H1 (cell line): ENCODE results near the gene AOPEP. TPM values are rescaled to one million over a fixed set of nuclear protein-coding genes. Genes with fewer than 3 reads are reported as not detected.

Experiments
- CTCF ChIA-PET: fragments of 300-600 bp; sonication (Branson Sonifier 250); formaldehyde crosslinking; loops from one replicate; lab custom pipeline; 2021; ENCODE audit not compliant: partially characterized antibody; lab: Charles Lee
- POLR2A ChIA-PET: fragments of 300-600 bp; sonication (Branson Sonifier 250); formaldehyde crosslinking; loops from one replicate; lab custom pipeline; 2021; ENCODE audit warnings: inconsistent platforms; ENCODE audit not compliant: partially characterized antibody; lab: Charles Lee
- DNase-seq, 2 experiments: peaks; one replicate each; pipeline versions ENCODE4 v3.0.0 to v3.0.0-alpha.2; 2010 to 2022; ENCODE audit warnings: low spot score in 2 of 2, low read depth in 1 of 2, mixed read lengths in 1 of 2
- FAIRE-seq: peaks from 2 replicates; lab custom pipeline; 2011; peaks lifted over from hg19 to GRCh38; lab: Jason Lieb, UNC
- H2AFZ ChIP-seq: 2 replicates; pipeline ENCODE4 v1.8.1; 2012; ENCODE audit warnings: low read length, inconsistent platforms
- H2AK5ac ChIP-seq: 2 replicates; pipeline ENCODE4 v1.6.1; 2013; ENCODE audit warnings: low read depth, low read length
- H2BK120ac ChIP-seq: replicated peaks from 2 replicates; pipeline ENCODE3; 2013; ENCODE audit warnings: low read depth, low read length, inconsistent platforms
- H2BK12ac ChIP-seq: 2 replicates; pipeline ENCODE4 v1.6.1; 2013; ENCODE audit warnings: low read depth, low read length
- H2BK15ac ChIP-seq: 2 replicates; pipeline ENCODE4 v1.6.1; 2013; ENCODE audit warnings: low read length
- H2BK20ac ChIP-seq: 2 replicates; pipeline ENCODE4 v1.6.1; 2013; ENCODE audit warnings: low read length
- H2BK5ac ChIP-seq: 2 replicates; pipeline ENCODE4 v1.6.1; 2013; ENCODE audit warnings: low read depth, low read length
- H3K14ac ChIP-seq: 2 replicates; pipeline ENCODE4 v1.6.1; 2013; ENCODE audit warnings: inconsistent platforms; ENCODE audit not compliant: insufficient read length
- H3K18ac ChIP-seq: 2 replicates; pipeline ENCODE4 v1.6.1; 2013; ENCODE audit warnings: low read length; ENCODE audit errors: extremely low read depth
- H3K23ac ChIP-seq: 2 replicates; pipeline ENCODE4 v1.6.1; 2013; ENCODE audit warnings: inconsistent platforms; ENCODE audit not compliant: insufficient read length
- H3K23me2 ChIP-seq: 2 replicates; pipeline ENCODE4 v1.6.1; 2013; ENCODE audit warnings: low read depth, low read length
- H3K27ac ChIP-seq: 2 replicates; pipeline ENCODE4 v1.6.1; 2011; ENCODE audit warnings: low read depth, low read length, inconsistent platforms
- H3K27me3 ChIP-seq, 4 experiments: replicated peaks in 1 of 4; 1 replicate in 1 of 4; 2 replicates in 3 of 4; pipeline versions ENCODE4 v1.6.1 to v1.8.1; 2011 to 2013; ENCODE audit warnings: low read length in 3 of 4, mild to moderate bottlenecking in 3 of 4, inconsistent platforms in 2 of 4, mixed read lengths in 2 of 4, moderate library complexity in 1 of 4; ENCODE audit not compliant: control insufficient read depth in 3 of 4, insufficient read depth in 3 of 4; ENCODE audit errors: extremely low read depth in 1 of 4
- H3K36me3 ChIP-seq, 4 experiments: 2 replicates each; pipeline versions ENCODE4 v1.6.1 to v1.8.1; 2011 to 2013; ENCODE audit warnings: mild to moderate bottlenecking in 4 of 4, low read length in 3 of 4, moderate library complexity in 2 of 4, control low read depth in 1 of 4, inconsistent platforms in 1 of 4; ENCODE audit not compliant: insufficient read depth in 4 of 4, control insufficient read depth in 2 of 4
- H3K4ac ChIP-seq: replicated peaks from 2 replicates; pipeline ENCODE3; 2013; ENCODE audit warnings: low read length, low read depth, mixed read lengths, inconsistent platforms; ENCODE audit not compliant: insufficient read length
- H3K4me1 ChIP-seq, 4 experiments: replicated peaks in 1 of 4; 1 replicate in 1 of 4; 2 replicates in 3 of 4; pipeline versions ENCODE4 v1.6.1 to v1.8.1; 2011 to 2013; ENCODE audit warnings: low read length in 3 of 4, inconsistent platforms in 2 of 4, mixed read lengths in 1 of 4; ENCODE audit not compliant: insufficient read depth in 4 of 4, control insufficient read depth in 3 of 4
- H3K4me2 ChIP-seq, 2 experiments: 2 replicates each; pipeline versions ENCODE4 v1.6.1 to v1.8.1; 2011 to 2013; ENCODE audit warnings: low read depth in 2 of 2, low read length in 2 of 2, control low read depth in 1 of 2, inconsistent platforms in 1 of 2, mild to moderate bottlenecking in 1 of 2; ENCODE audit not compliant: insufficient read depth in 1 of 2
- H3K4me3 ChIP-seq, 4 experiments: fragments of 200-600, 300-600 bp in 1 of 4; sonication (generic), shearing (Covaris generic), sonication (Bioruptor Twin) in 1 of 4; 2 replicates each; pipeline versions ENCODE4 v1.5.1 to v1.8.1; 2011 to 2016; ENCODE audit warnings: low read length in 4 of 4, low read depth in 3 of 4, control low read depth in 2 of 4, inconsistent platforms in 2 of 4, mild to moderate bottlenecking in 2 of 4, mixed read lengths in 1 of 4, moderate library complexity in 1 of 4; ENCODE audit not compliant: insufficient read depth in 2 of 4; ENCODE audit errors: extremely low read depth in 1 of 4
- H3K56ac ChIP-seq: replicated peaks from 2 replicates; pipeline ENCODE3; 2013; ENCODE audit warnings: low read depth, mild to moderate bottlenecking, mixed read lengths, low read length, inconsistent platforms; ENCODE audit not compliant: insufficient read length
- H3K79me1 ChIP-seq: 2 replicates; pipeline ENCODE4 v1.6.1; 2013; ENCODE audit warnings: low read depth, low read length, control low read depth
- H3K79me2 ChIP-seq, 2 experiments: 2 replicates each; pipeline versions ENCODE4 v1.6.1 to v1.8.1; 2012 to 2013; ENCODE audit warnings: low read length in 2 of 2, mild to moderate bottlenecking in 2 of 2, inconsistent platforms in 1 of 2; ENCODE audit not compliant: insufficient read depth in 2 of 2, control insufficient read depth in 1 of 2
- H3K9ac ChIP-seq, 4 experiments: replicated peaks in 1 of 4; 1 replicate in 1 of 4; 2 replicates in 3 of 4; pipeline versions ENCODE4 v1.6.1 to v1.8.1; 2011 to 2013; ENCODE audit warnings: low read depth in 3 of 4, low read length in 3 of 4, control low read depth in 2 of 4, mild to moderate bottlenecking in 2 of 4, moderate library complexity in 2 of 4, inconsistent platforms in 1 of 4; ENCODE audit errors: extremely low read depth in 1 of 4
- H3K9me3 ChIP-seq, 2 experiments: 2 replicates each; pipeline versions ENCODE4 v1.6.1 to v1.8.1; 2012 to 2013; ENCODE audit warnings: mild to moderate bottlenecking in 2 of 2, moderate library complexity in 2 of 2, control low read depth in 1 of 2, inconsistent platforms in 1 of 2, low read depth in 1 of 2, low read length in 1 of 2, mixed read lengths in 1 of 2; ENCODE audit not compliant: insufficient read depth in 2 of 2
- H4K20me1 ChIP-seq, 2 experiments: replicated peaks in 1 of 2; 2 replicates each; pipeline versions ENCODE3 to v1.8.1; 2011 to 2013; ENCODE audit warnings: inconsistent platforms in 2 of 2, low read length in 2 of 2, mild to moderate bottlenecking in 1 of 2; ENCODE audit not compliant: insufficient read depth in 2 of 2, control insufficient read depth in 1 of 2
- H4K5ac ChIP-seq: 2 replicates; pipeline ENCODE4 v1.6.1; 2013; ENCODE audit warnings: low read length, low read depth, mixed read lengths, inconsistent platforms; ENCODE audit not compliant: insufficient read length
- H4K8ac ChIP-seq: 2 replicates; pipeline ENCODE4 v1.8.0; 2013; ENCODE audit warnings: mild to moderate bottlenecking, moderate library complexity, low read length, inconsistent platforms; ENCODE audit not compliant: insufficient read depth; ENCODE audit errors: extremely low read depth
- H4K91ac ChIP-seq: replicated peaks from 2 replicates; pipeline ENCODE3; 2013; ENCODE audit warnings: low read length, mixed read lengths, inconsistent platforms; ENCODE audit not compliant: insufficient read length
- CBX8 ChIP-seq: fragments of 300-800, 300-1000 bp; sonication (generic); IDR thresholded peaks from 2 replicates; pipeline ENCODE4 v1.7.1; 2016; ENCODE audit warnings: low read depth, low read length, borderline replicate concordance
- KDM1A ChIP-seq: fragments of 200-600, 300-600 bp; sonication (generic); IDR thresholded peaks from 2 replicates; pipeline ENCODE4 v1.7.1; 2016; ENCODE audit warnings: mild to moderate bottlenecking, low read length, borderline replicate concordance
- SIRT6 ChIP-seq: IDR thresholded peaks from one replicate; pipeline ENCODE4 v1.7.1; 2012; ENCODE audit warnings: low read length, inconsistent platforms
- SIX5 ChIP-seq: IDR thresholded peaks from 2 replicates; pipeline ENCODE4 v1.6.1; 2011; ENCODE audit warnings: mild to moderate bottlenecking, low read depth, low read length
- TCF12 ChIP-seq: IDR thresholded peaks from 2 replicates; pipeline ENCODE4 v1.6.1; 2011; ENCODE audit warnings: low read depth, mild to moderate bottlenecking, low read length
- YY1 ChIP-seq: IDR thresholded peaks from 2 replicates; pipeline ENCODE4 v1.6.1; 2011; ENCODE audit warnings: low read depth, mild to moderate bottlenecking, low read length
- ZNF274 ChIP-seq: IDR thresholded peaks from 2 replicates; pipeline ENCODE4 v1.7.0; 2012; ENCODE audit warnings: low read length, borderline replicate concordance; ENCODE audit errors: extremely low read depth
- WGBS, 2 experiments: shearing (Covaris generic) in 1 of 2; methylation state at CpG; one replicate each; pipeline versions ENCODE4 v1.1.6 to v1.1.7; 2013 to 2015; ENCODE audit warnings: low lambda C conversion rate in 2 of 2, mixed read lengths in 2 of 2, inconsistent platforms in 1 of 2, low coverage in 1 of 2, missing lambda C conversion rate in 1 of 2; ENCODE audit not compliant: insufficient replicate concordance in 2 of 2, insufficient coverage in 1 of 2, insufficient read length in 1 of 2; ENCODE audit errors: extremely low coverage in 1 of 2, missing lambda C conversion rate in 1 of 2; 5-methylcytosine and 5-hydroxymethylcytosine counted together
- polyA plus RNA-seq, 7 experiments: library from polyadenylated mRNA; depleted of rRNA in 3 of 7; stranded (reverse) in 5 of 7; unstranded in 2 of 7; fragments of >200 nt in 5 of 7; fragments of 200-250 nt in 2 of 7; gene quantifications; 1 replicate in 5 of 7; 2 replicates in 1 of 7; 4 replicates in 1 of 7; pipeline versions ENCODE4 v1.2.1 to v1.2.3, GENCODE V29; 2011 to 2013; ENCODE audit warnings: missing spikeins in 2 of 7, mixed read lengths in 2 of 7
- total RNA-seq: library from RNA; stranded (reverse); fragmentation: NEBNext Ultra II Directional; extraction: Animal tissue kit (Norgen Biotek cat#: 25700); gene quantifications from 2 replicates; pipeline ENCODE4 v1.2.1, GENCODE V29; 2021
- TF ChIP-seq, protein P1 (sequence below): IDR thresholded peaks from 2 replicates; pipeline ENCODE4 v1.6.1; 2012; ENCODE audit warnings: low read length, inconsistent platforms

The AOPEP gene
- total and polyA plus RNA-seq, 2 of the 8 experiments (the other 6 are each of a cell fraction or from before 2014, with no cell fraction given): 6.1 to 14.3 TPM

DNA sequence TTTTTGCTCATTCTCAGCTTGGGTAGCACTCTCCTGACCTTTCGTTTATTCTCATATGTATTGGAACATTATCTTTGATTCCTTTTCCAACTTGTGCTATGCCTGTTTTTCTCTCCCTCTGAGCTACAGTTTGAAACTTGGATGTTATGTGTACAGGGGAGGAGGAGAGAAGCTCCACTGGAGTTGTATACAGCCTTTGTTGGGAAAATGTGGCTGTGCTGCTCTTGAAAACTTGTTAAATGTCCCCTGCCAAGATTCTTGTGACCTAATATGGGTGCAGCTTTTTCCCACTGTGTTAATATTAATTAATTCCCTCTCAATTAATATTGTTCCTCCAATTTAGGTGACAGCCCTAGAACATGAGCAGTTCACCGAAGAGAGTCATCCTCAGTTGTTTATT, 235.4 kb downstream of the AOPEP start:
- H3K36me3 ChIP-seq: no peaks in the 10 kb centered on the region
- TF ChIP-seq ZNF274 (no peak), SIX5 (no peak), SIRT6 (no peak), TCF12 (no peak), KDM1A (no peak), CBX8 (no peak), YY1 (no peak)
- TF ChIP-seq, protein P1, sequence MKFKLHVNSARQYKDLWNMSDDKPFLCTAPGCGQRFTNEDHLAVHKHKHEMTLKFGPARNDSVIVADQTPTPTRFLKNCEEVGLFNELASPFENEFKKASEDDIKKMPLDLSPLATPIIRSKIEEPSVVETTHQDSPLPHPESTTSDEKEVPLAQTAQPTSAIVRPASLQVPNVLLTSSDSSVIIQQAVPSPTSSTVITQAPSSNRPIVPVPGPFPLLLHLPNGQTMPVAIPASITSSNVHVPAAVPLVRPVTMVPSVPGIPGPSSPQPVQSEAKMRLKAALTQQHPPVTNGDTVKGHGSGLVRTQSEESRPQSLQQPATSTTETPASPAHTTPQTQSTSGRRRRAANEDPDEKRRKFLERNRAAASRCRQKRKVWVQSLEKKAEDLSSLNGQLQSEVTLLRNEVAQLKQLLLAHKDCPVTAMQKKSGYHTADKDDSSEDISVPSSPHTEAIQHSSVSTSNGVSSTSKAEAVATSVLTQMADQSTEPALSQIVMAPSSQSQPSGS: no peak
- TF ChIP-seq, all 59 proteins: peak for 0
- Histone ChIP-seq H4K5ac (no peak overlapping the region), H3K23ac (no peak overlapping the region), H3K79me1 (no peaks in the 10 kb centered on the region), H3K27me3 (no peaks in the 10 kb centered on the region), H3K79me2 (no peaks in the 10 kb centered on the region), H2BK120ac (no peak overlapping the region), H3K27ac (no peak overlapping the region), H3K14ac (no peak overlapping the region), H3K18ac (no peak overlapping the region), H3K56ac (no peak overlapping the region), H2AFZ (no peak overlapping the region), H2BK20ac (no peak overlapping the region), H3K4me2 (no peak overlapping the region), H3K9me3 (no peaks in the 10 kb centered on the region), H2BK5ac (no peak overlapping the region), H4K20me1 (no peaks in the 10 kb centered on the region), H2BK12ac (no peak overlapping the region), H2AK5ac (no peak overlapping the region), H3K9ac (no peak overlapping the region), H2BK15ac (no peak overlapping the region), H3K4me1 (no peaks in the 10 kb centered on the region), H3K23me2 (no peaks in the 10 kb centered on the region; the same call in 1 of the 2 replicates), H3K4ac (no peak overlapping the region), H4K91ac (no peak overlapping the region), H4K8ac (no peak overlapping the region), H3K4me3 (no peak overlapping the region)
- CTCF ChIA-PET: interaction anchor here (0.5 to 1.6 kb wide), 3 partner anchors 12 to 147 kb away, joined by 3 to 6 read pairs (median 4); no protein-coding TSS in a partner anchor
- DNase-seq (no peak), FAIRE-seq (no peak)
- POLR2A ChIA-PET: no interaction called here
- 91% methylated on average over 2 of the region's 2 CpGs; no CpG with 5 or more reads in 1 of the 2 experiments for WGBS, 2 experiments
